ACHN (cell line): Measurements from ENCODE around the gene LY9.

ENCODE experiments used
- DNase-seq: peaks from one replicate; pipeline ENCODE4 v3.0.0-alpha.2; 2015
- in situ Hi-C: cut with HindIII; loops from 2 replicates; pipeline ENCODE4 v1.10.0; 2017; ENCODE audit warnings: low sequenced_read_pairs, low pct_ligation_motif_present, low pct_unique_long_range_greater_than_20kb

The LY9 gene

GRCh38 chr1:160797861-160798273 lies 1.9 kb downstream of the LY9 start:
- in situ Hi-C loops, result no loop called here
- no peak for DNase-seq

- no peak for DNase-seq
- in situ Hi-C loops, result no loop called here
Measured at GRCh38 chr1:160798439-160798838, 2.5 kb downstream of the LY9 start.

GRCh38 chr1:160799641-160800040 lies 3.7 kb downstream of the LY9 start:
- DNase-seq, result no peak
- in situ Hi-C loops, result no loop called here

GRCh38 chr1:160800142-160800541 lies 4.2 kb downstream of the LY9 start:
- no peak for DNase-seq

GRCh38 chr1:160800645-160801408 lies 4.9 kb downstream of the LY9 start:
- DNase-seq, result no peak
- in situ Hi-C loops, result no loop called here

More at GRCh38 chr1:160800142-160800541, 4.2 kb downstream of the LY9 start:
- in situ Hi-C loops, result no loop called here

- no peak for DNase-seq
- in situ Hi-C loops, result no loop called here
Measured at GRCh38 chr1:160801836-160802580, 6.0 kb downstream of the LY9 start.

GRCh38 chr1:160806109-160806665 lies 10.2 kb downstream of the LY9 start:
- in situ Hi-C loops, result no loop called here
- no peak for DNase-seq

- no peak for DNase-seq
- in situ Hi-C loops, result no loop called here
Measured at GRCh38 chr1:160806784-160807183, 10.8 kb downstream of the LY9 start.

- in situ Hi-C loops, result no loop called here
- DNase-seq, result no peak
Measured at GRCh38 chr1:160807247-160807646, 11.3 kb downstream of the LY9 start.

- no peak for DNase-seq
- in situ Hi-C loops, result no loop called here
Measured at GRCh38 chr1:160807738-160808137, 11.8 kb downstream of the LY9 start.

- in situ Hi-C loops, result no loop called here
- DNase-seq, result no peak
Measured at GRCh38 chr1:160808289-160808688, 12.3 kb downstream of the LY9 start.

- DNase-seq, result no peak
- in situ Hi-C loops, result no loop called here
Measured at GRCh38 chr1:160810486-160810885, 14.5 kb downstream of the LY9 start.

- DNase-seq, result no peak
- in situ Hi-C loops, result no loop called here
Measured at GRCh38 chr1:160811147-160811546, 15.2 kb downstream of the LY9 start.

- in situ Hi-C loops, result no loop called here
- no peak for DNase-seq
Measured at GRCh38 chr1:160813215-160813614, 17.2 kb downstream of the LY9 start.

- no peak for DNase-seq
- in situ Hi-C loops, result no loop called here
Measured at GRCh38 chr1:160814316-160814715, 18.3 kb downstream of the LY9 start.

GRCh38 chr1:160814856-160815255 lies 18.9 kb downstream of the LY9 start:
- no peak for DNase-seq
- in situ Hi-C loops, result no loop called here

- in situ Hi-C loops, result no loop called here
- DNase-seq, result no peak
Measured at GRCh38 chr1:160818207-160818937, 22.4 kb downstream of the LY9 start.

GRCh38 chr1:160819186-160819585 lies 23.2 kb downstream of the LY9 start:
- DNase-seq, result no peak
- in situ Hi-C loops, result no loop called here

GRCh38 chr1:160821627-160822026 lies 25.7 kb downstream of the LY9 start:
- no peak for DNase-seq

More at GRCh38 chr1:160821627-160822026, 25.7 kb downstream of the LY9 start:
- in situ Hi-C loops, result no loop called here
